ENCODE data around the gene CCR3. TPM values are rescaled to one million over a fixed set of nuclear protein-coding genes. Genes with fewer than 3 reads are reported as not detected.

CCR3 gene
- polyA plus RNA-seq, 1 donor (not counting 4 experiments of a cell fraction or from before 2014, with no cell fraction given): 0.16 TPM

GRCh38 chr3:46215810-46216414 is 26.3 kb upstream of the CCR3 start:
- TF ChIP-seq EZH2 (IDR thresholded peaks at IDR 0.05; ENCODE audit: low read length): no peak
- TF ChIP-seq CTCF (optimal IDR thresholded peaks at IDR 0.05 in 1 of 3, IDR thresholded peaks at IDR 0.05 in 1 of 3, conservative IDR thresholded peaks at IDR 0.05 in 1 of 3; ENCODE audit: extremely low read depth in 1 of 3, insufficient read depth in 2 of 3, low read length in 3 of 3): no peak
- dilution Hi-C loops (cut with MboI; ENCODE audit: extremely low pct_ligation_motif_present, low sequenced_read_pairs): no loop called here
- Histone ChIP-seq H3K79me2 (ENCODE audit: control insufficient read depth, insufficient read depth, low read length) (no peaks in the 10 kb centered on the region), H3K4me1 (ENCODE audit: control insufficient read depth, extremely low read depth, insufficient read depth, low read length) (no peaks in the 10 kb centered on the region), H3K27ac (ENCODE audit: control insufficient read depth, insufficient read depth, low read length) (no peak overlapping the region), H3K9ac (ENCODE audit: control insufficient read depth, extremely low read depth, insufficient read depth, low read length) (no peak overlapping the region), H3K4me3 (ENCODE audit: control insufficient read depth in 2 of 3, extremely low read depth in 1 of 3, insufficient read depth in 2 of 3, low read depth in 1 of 3, low read length in 3 of 3) (no peak overlapping the region), H3K9me3 (ENCODE audit: control insufficient read depth, low read depth, low read length) (no peaks in the 10 kb centered on the region), H3K27me3 (ENCODE audit: control insufficient read depth, extremely low read depth, insufficient read depth, low read length) (peaks cover 6% of the 10 kb centered on the region), H3K9me1 (ENCODE audit: control insufficient read depth, extremely low read depth, insufficient read depth, low read length) (no peaks in the 10 kb centered on the region), H4K20me1 (ENCODE audit: control insufficient read depth, extremely low read depth, insufficient read depth, low read length) (no peaks in the 10 kb centered on the region), H2AFZ (ENCODE audit: control insufficient read depth, low read length) (no peak overlapping the region), H3K36me3 (ENCODE audit: control insufficient read depth in 2 of 2, extremely low read depth in 1 of 2, insufficient read depth in 2 of 2, low read length in 2 of 2) (no peaks in the 10 kb centered on the region), H3K4me2 (ENCODE audit: control insufficient read depth, extremely low read depth, insufficient read depth, low read depth, low read length) (no peak overlapping the region)
- DNase-seq (ENCODE audit: low read depth, low spot score) (no peak), FAIRE-seq (no peak)

- H3K4me1 ChIP-seq (ENCODE audit: control insufficient read depth, extremely low read depth, insufficient read depth, low read length): no peaks in the 10 kb centered on the region
- H2AFZ ChIP-seq (ENCODE audit: control insufficient read depth, low read length): no peak overlapping the region
- no peak overlapping the region for H3K9ac ChIP-seq (ENCODE audit: control insufficient read depth, extremely low read depth, insufficient read depth, low read length)
- no peak overlapping the region for H3K4me2 ChIP-seq (ENCODE audit: control insufficient read depth, extremely low read depth, insufficient read depth, low read depth, low read length)
- H4K20me1 ChIP-seq (ENCODE audit: control insufficient read depth, extremely low read depth, insufficient read depth, low read length): no peaks in the 10 kb centered on the region
- no peaks in the 10 kb centered on the region for H3K36me3 ChIP-seq (ENCODE audit: control insufficient read depth in 2 of 2, extremely low read depth in 1 of 2, insufficient read depth in 2 of 2, low read length in 2 of 2)
- FAIRE-seq (no peak), DNase-seq (ENCODE audit: low read depth, low spot score) (no peak)
- H3K4me3 ChIP-seq (ENCODE audit: control insufficient read depth in 2 of 3, extremely low read depth in 1 of 3, insufficient read depth in 2 of 3, low read depth in 1 of 3, low read length in 3 of 3): no peak overlapping the region
- H3K79me2 ChIP-seq (ENCODE audit: control insufficient read depth, insufficient read depth, low read length): no peaks in the 10 kb centered on the region
- H3K9me3 ChIP-seq (ENCODE audit: control insufficient read depth, low read depth, low read length): no peaks in the 10 kb centered on the region
- dilution Hi-C loops (cut with MboI; ENCODE audit: extremely low pct_ligation_motif_present, low sequenced_read_pairs): no loop called here
- no peaks in the 10 kb centered on the region for H3K9me1 ChIP-seq (ENCODE audit: control insufficient read depth, extremely low read depth, insufficient read depth, low read length)
- no peak overlapping the region for H3K27ac ChIP-seq (ENCODE audit: control insufficient read depth, insufficient read depth, low read length)
- TF ChIP-seq CTCF (optimal IDR thresholded peaks at IDR 0.05 in 1 of 3, IDR thresholded peaks at IDR 0.05 in 1 of 3, conservative IDR thresholded peaks at IDR 0.05 in 1 of 3; ENCODE audit: extremely low read depth in 1 of 3, insufficient read depth in 2 of 3, low read length in 3 of 3) (no peak), EZH2 (IDR thresholded peaks at IDR 0.05; ENCODE audit: low read length) (no peak)
- H3K27me3 ChIP-seq (ENCODE audit: control insufficient read depth, extremely low read depth, insufficient read depth, low read length): peaks cover 6% of the 10 kb centered on the region
These were observed 24.0 kb upstream of the CCR3 start for GRCh38 chr3:46218196-46218709.
